ENCODE results near the gene HNRNPA1. TPM values are rescaled to one million over a fixed set of nuclear protein-coding genes. Genes with fewer than 3 reads are reported as not detected.

Gene HNRNPA1
- total RNA-seq, 2 experiments from 2014 or later, result 713 to 2,128 TPM

DNA sequence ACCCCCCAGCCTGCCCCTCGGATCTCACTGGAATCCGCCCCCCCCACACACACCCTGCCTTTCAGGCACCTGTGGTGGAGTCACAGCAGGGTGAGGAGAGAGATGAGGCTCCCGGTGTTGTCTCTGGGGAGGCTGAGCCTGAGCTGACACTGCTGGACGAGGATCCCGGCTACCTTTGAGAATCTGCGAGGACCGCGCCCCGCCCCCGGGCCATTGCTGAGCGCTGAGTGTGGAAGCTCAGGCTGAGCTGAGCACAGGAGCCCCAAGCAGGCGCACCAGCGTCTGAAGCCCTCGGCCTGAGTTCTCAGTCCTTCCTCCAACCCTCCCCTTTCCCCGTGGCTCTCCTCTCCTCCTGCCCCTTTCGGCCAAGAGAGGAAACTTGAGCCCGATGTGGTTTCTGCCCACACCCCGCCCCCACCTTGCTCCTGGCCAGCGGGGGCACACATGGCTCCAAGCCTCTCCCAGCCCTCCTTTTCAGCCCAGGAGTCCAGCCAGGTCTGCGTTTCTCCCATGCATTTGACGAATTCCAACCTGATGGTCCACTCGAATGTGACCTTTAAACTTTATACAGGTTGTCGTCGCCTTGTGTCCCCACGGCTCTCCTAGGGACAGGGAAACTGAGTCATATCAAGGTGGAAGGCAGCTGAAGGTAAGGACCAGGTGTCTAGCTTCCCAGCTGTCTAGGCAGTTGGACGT, 20.4 kb downstream of the HNRNPA1 start, which contains the start of gene NFE2:
Gene NFE2 (minus strand): TSS at position 284 of the 696 bp plus-strand sequence. CDS start 5,767 bp downstream, outside the sequence.
- Histone ChIP-seq H3K9me2 (ENCODE audit: insufficient read depth, low read length) (no peaks in the 10 kb centered on the region), H3K27ac (ENCODE audit: low read depth, low read length, poor library complexity, severe bottlenecking) (no peak within 1 kb of the TSS), H3K4me1 (ENCODE audit: insufficient read depth, low read length, poor library complexity, severe bottlenecking) (peaks cover 11% of the 10 kb centered on the region), H4K20me1 (ENCODE audit: insufficient read depth, low read length) (no peaks in the 10 kb centered on the region), H3K9me3 (ENCODE audit: low read length) (no peaks in the 10 kb centered on the region), H2AFZ (ENCODE audit: low read length) (no peak within 1 kb of the TSS), H3K4me2 (ENCODE audit: low read length) (peak within 1 kb of the TSS; percentile 33), H3K4me3 (ENCODE audit: low read depth, low read length, poor library complexity, severe bottlenecking) (no peak within 1 kb of the TSS), H3K36me3 (ENCODE audit: insufficient read depth, low read length) (no peaks in the 10 kb centered on the region), H3K79me2 (ENCODE audit: insufficient read depth, low read depth, low read length) (no peaks in the 10 kb centered on the region)
- CTCF ChIA-PET (ENCODE audit: unreplicated experiment), result no interaction called here
- peak; percentile 75; the same call in 1 of the 2 replicates for TF ChIP-seq EZH2phosphoT487 (IDR thresholded peaks at IDR 0.05; ENCODE audit: borderline replicate concordance, low read depth, low read length)
- TF ChIP-seq, protein P1, sequence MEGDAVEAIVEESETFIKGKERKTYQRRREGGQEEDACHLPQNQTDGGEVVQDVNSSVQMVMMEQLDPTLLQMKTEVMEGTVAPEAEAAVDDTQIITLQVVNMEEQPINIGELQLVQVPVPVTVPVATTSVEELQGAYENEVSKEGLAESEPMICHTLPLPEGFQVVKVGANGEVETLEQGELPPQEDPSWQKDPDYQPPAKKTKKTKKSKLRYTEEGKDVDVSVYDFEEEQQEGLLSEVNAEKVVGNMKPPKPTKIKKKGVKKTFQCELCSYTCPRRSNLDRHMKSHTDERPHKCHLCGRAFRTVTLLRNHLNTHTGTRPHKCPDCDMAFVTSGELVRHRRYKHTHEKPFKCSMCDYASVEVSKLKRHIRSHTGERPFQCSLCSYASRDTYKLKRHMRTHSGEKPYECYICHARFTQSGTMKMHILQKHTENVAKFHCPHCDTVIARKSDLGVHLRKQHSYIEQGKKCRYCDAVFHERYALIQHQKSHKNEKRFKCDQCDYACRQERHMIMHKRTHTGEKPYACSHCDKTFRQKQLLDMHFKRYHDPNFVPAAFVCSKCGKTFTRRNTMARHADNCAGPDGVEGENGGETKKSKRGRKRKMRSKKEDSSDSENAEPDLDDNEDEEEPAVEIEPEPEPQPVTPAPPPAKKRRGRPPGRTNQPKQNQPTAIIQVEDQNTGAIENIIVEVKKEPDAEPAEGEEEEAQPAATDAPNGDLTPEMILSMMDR (conservative IDR thresholded peaks at IDR 0.05; ENCODE audit: low read length), result no peak
- POLR2A ChIA-PET, result interaction anchor here (0.5 kb wide), 1 partner anchor 26 kb away, joined by 6 read pairs; no protein-coding TSS in a partner anchor
- DNase-seq (ENCODE audit: low spot score), result no peak
- BruUV-seq (replicated peaks), result no TSS peak
- intact Hi-C loops (cut with micrococcal nuclease; ENCODE audit: unreplicated experiment), result no loop called here

DNA sequence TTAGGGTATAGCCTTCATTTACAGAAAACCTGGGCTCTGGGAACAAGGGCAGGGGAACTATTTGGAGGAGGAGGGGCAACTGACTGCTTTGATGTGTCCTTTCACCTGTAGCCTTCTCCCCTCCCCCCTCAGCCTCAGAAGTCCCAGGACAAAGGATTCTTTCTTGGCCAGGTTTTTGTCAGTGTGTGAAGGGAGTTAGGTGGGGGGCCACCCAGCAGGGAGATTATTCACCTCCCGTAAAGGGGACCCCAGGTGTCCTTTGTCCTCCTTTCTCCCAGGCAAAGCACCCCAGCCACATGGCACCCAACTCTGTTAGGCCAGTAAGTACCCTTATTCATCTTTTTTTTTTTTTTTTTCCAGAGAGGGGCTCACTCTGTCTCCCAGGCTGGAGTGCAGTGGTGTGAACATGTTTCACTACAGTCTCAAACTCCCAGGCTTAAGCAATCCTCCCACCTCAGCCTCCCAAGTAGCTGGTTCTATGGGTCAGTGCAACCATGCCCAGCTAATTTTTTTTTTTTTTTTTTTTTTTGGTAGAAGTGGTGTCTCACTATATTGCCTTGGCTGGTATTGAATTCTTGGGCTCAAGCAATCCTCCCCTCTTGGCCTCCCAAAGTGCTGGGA, 21.0 kb downstream of the HNRNPA1 start:
- no peak for DNase-seq (ENCODE audit: low spot score)
- no peaks in the 10 kb centered on the region for H4K20me1 ChIP-seq (ENCODE audit: insufficient read depth, low read length)
- ChIA-PET POLR2A (interaction anchor here (0.6 to 1.1 kb wide), 3 partner anchors 8 to 61 kb away, joined by 3 to 6 read pairs (median 5); no protein-coding TSS in a partner anchor), CTCF (ENCODE audit: unreplicated experiment) (interaction anchor here (0.7 to 0.8 kb wide), 2 partner anchors 8 to 23 kb away, joined by 3 read pairs; partner anchors contain the start of gene COPZ1)
- H3K9me3 ChIP-seq (ENCODE audit: low read length), result no peaks in the 10 kb centered on the region
- H3K36me3 ChIP-seq (ENCODE audit: insufficient read depth, low read length), result no peaks in the 10 kb centered on the region
- peaks cover 11% of the 10 kb centered on the region for H3K4me1 ChIP-seq (ENCODE audit: insufficient read depth, low read length, poor library complexity, severe bottlenecking)
- no peak overlapping the region for H2AFZ ChIP-seq (ENCODE audit: low read length)
- TF ChIP-seq, protein P1 (conservative IDR thresholded peaks at IDR 0.05; ENCODE audit: low read length), result no peak
- TF ChIP-seq EZH2phosphoT487 (IDR thresholded peaks at IDR 0.05; ENCODE audit: borderline replicate concordance, low read depth, low read length), result no peak
- no TSS peak for BruUV-seq (replicated peaks)
- H3K9me2 ChIP-seq (ENCODE audit: insufficient read depth, low read length), result no peaks in the 10 kb centered on the region
- H3K27ac ChIP-seq (ENCODE audit: low read depth, low read length, poor library complexity, severe bottlenecking), result no peak overlapping the region
- no peak overlapping the region for H3K4me3 ChIP-seq (ENCODE audit: low read depth, low read length, poor library complexity, severe bottlenecking)
- no peaks in the 10 kb centered on the region for H3K79me2 ChIP-seq (ENCODE audit: insufficient read depth, low read depth, low read length)
- intact Hi-C loops (cut with micrococcal nuclease; ENCODE audit: unreplicated experiment), result no loop called here
- H3K4me2 ChIP-seq (ENCODE audit: low read length), result no peak overlapping the region; the same call in 1 of the 2 replicates

Measured in OCI-LY7 (cell line).